HCT116 (cell line): Measurements from ENCODE around the gene FAM168A. TPM values are rescaled to one million over a fixed set of nuclear protein-coding genes. Genes with fewer than 3 reads are reported as not detected.

ENCODE experiments used
- ATAC-seq: fragments of 200-7000 bp; cut with Tn5 transposase; 2 replicates; pipeline ENCODE4 v1.9.1; 2020; ENCODE audit warnings: mild to moderate bottlenecking, moderate library complexity
- BruUV-seq: library from RNA; stranded (reverse); fragments of 400-500 nt; replicated peaks from 2 replicates; lab custom pipeline; 2021; lab: Mats Ljungman, UMichigan
- CTCF ChIA-PET: fragments of 300-600 bp; sonication (Branson Sonifier 250); formaldehyde crosslinking; loops from one replicate; lab custom pipeline; 2021; ENCODE audit warnings: antibody characterized with exemption; lab: Charles Lee
- POLR2A ChIA-PET: fragments of 300-600, 350-600 bp; sonication (Branson Sonifier 250); formaldehyde crosslinking; loops from one replicate; lab custom pipeline; 2021; ENCODE audit warnings: antibody characterized with exemption; lab: Charles Lee
- RAD21 ChIA-PET, 2 experiments: fragments of 300-600 bp; sonication (Branson Sonifier 250); formaldehyde crosslinking; loops; one replicate each; lab custom pipeline; 2023; ENCODE audit warnings: low total read pairs in 2 of 2; ENCODE audit not compliant: uncharacterized antibody in 2 of 2, unreplicated experiment in 2 of 2, low non-redundant PET in 1 of 2; lab: Charles Lee
- DNase-seq: peaks from one replicate; pipeline ENCODE4 v3.0.0-alpha.2; 2010; ENCODE audit warnings: low read depth, low spot score
- H2AFZ ChIP-seq: fragments of 200-600 bp; shearing (Covaris generic), sonication (generic); 2 replicates; pipeline ENCODE4 v1.6.1; 2017; ENCODE audit warnings: low read depth, mixed run types, mixed read lengths, antibody characterized with exemption, low read length; ENCODE audit not compliant: poor library complexity, severe bottlenecking
- H3K27ac ChIP-seq: 2 replicates; pipeline ENCODE4 v1.5.1; 2012; ENCODE audit warnings: low read depth, low read length
- H3K27me3 ChIP-seq: fragments of 200-600 bp; sonication (generic); 2 replicates; pipeline ENCODE4 v1.6.1; 2016; ENCODE audit warnings: mixed run types, low read length, mixed read lengths; ENCODE audit not compliant: insufficient read depth
- H3K36me3 ChIP-seq, 2 experiments: fragments of 200-500 bp in 1 of 2; fragments of 200-600 bp in 1 of 2; sonication (Bioruptor generic) in 1 of 2; sonication (generic) in 1 of 2; 2 replicates each; pipeline versions ENCODE4 v1.5.1 to v1.6.1; 2014 to 2016; ENCODE audit warnings: low read length in 2 of 2, inconsistent platforms in 1 of 2, mixed read lengths in 1 of 2, mixed run types in 1 of 2; ENCODE audit not compliant: insufficient read depth in 2 of 2, control insufficient read depth in 1 of 2
- H3K4me1 ChIP-seq, 2 experiments: fragments of 200-600 bp in 1 of 2; sonication (generic) in 1 of 2; 2 replicates each; pipeline versions ENCODE4 v1.5.1 to v1.6.1; 2012 to 2017; ENCODE audit warnings: low read length in 2 of 2, inconsistent platforms in 1 of 2, mild to moderate bottlenecking in 1 of 2, mixed read lengths in 1 of 2, mixed run types in 1 of 2, moderate library complexity in 1 of 2; ENCODE audit not compliant: insufficient read depth in 2 of 2, control insufficient read depth in 1 of 2
- H3K4me2 ChIP-seq: fragments of 200-600 bp; sonication (generic); 2 replicates; pipeline ENCODE4 v1.6.1; 2017; ENCODE audit warnings: mixed run types, low read length, mixed read lengths
- H3K4me3 ChIP-seq, 2 experiments: fragments of 200-600 bp in 1 of 2; sonication (generic) in 1 of 2; replicated peaks in 1 of 2; 2 replicates each; pipeline ENCODE4 v1.5.1; 2011 to 2016; ENCODE audit warnings: low read length in 2 of 2, control low read depth in 1 of 2, low read depth in 1 of 2, mild to moderate bottlenecking in 1 of 2, mixed read lengths in 1 of 2, mixed run types in 1 of 2
- H3K79me2 ChIP-seq: fragments of 200-600 bp; sonication (generic); 2 replicates; pipeline ENCODE4 v1.6.1; 2017; ENCODE audit warnings: mild to moderate bottlenecking, mixed run types, low read length, moderate library complexity, mixed read lengths; ENCODE audit not compliant: insufficient read depth
- H3K9ac ChIP-seq: fragments of 200-600 bp; sonication (generic); 2 replicates; pipeline ENCODE4 v1.6.1; 2016; ENCODE audit warnings: low read length, mixed read lengths
- H3K9me2 ChIP-seq: fragments of 200-600 bp; sonication (generic), shearing (Covaris generic); 2 replicates; pipeline ENCODE4 v1.6.1; 2017; ENCODE audit warnings: mixed run types, mild to moderate bottlenecking, moderate library complexity; ENCODE audit not compliant: insufficient read depth
- H3K9me3 ChIP-seq, 2 experiments: fragments of 200-500 bp in 1 of 2; fragments of 200-600 bp in 1 of 2; sonication (Bioruptor generic) in 1 of 2; sonication (generic) in 1 of 2; 2 replicates each; pipeline ENCODE4 v1.6.1; 2014 to 2017; ENCODE audit warnings: low read length in 2 of 2, mixed read lengths in 2 of 2, inconsistent platforms in 1 of 2, low read depth in 1 of 2, mild to moderate bottlenecking in 1 of 2, mixed run types in 1 of 2, moderate library complexity in 1 of 2; ENCODE audit not compliant: control insufficient read depth in 1 of 2, insufficient read depth in 1 of 2
- H4K20me1 ChIP-seq: fragments of 200-600 bp; sonication (generic), shearing (Covaris generic); 2 replicates; pipeline ENCODE4 v1.6.1; 2017; ENCODE audit warnings: mixed run types, mild to moderate bottlenecking, moderate library complexity; ENCODE audit not compliant: insufficient read depth
- ATF3 ChIP-seq: IDR thresholded peaks from 2 replicates; pipeline ENCODE4 v1.6.1; 2012
- CTCF ChIP-seq, 3 experiments: fragments of 200-600 bp in 1 of 3; sonication (generic) in 1 of 3; IDR thresholded peaks in 2 of 3; conservative IDR thresholded peaks in 1 of 3; 2 replicates each; pipeline ENCODE4 v1.5.1; 2012 to 2017; ENCODE audit warnings: low read depth in 2 of 3, low read length in 2 of 3, antibody characterized with exemption in 1 of 3, borderline replicate concordance in 1 of 3, control low read depth in 1 of 3, mild to moderate bottlenecking in 1 of 3, mixed read lengths in 1 of 3, mixed run types in 1 of 3, moderate library complexity in 1 of 3; ENCODE audit not compliant: insufficient read depth in 1 of 3
- EGR1 ChIP-seq: IDR thresholded peaks from 2 replicates; pipeline ENCODE4 v1.6.1; 2012; ENCODE audit warnings: low read depth
- ELF1 ChIP-seq: IDR thresholded peaks from 2 replicates; pipeline ENCODE4 v1.6.1; 2012; ENCODE audit warnings: low read depth, borderline replicate concordance
- EZH2phosphoT487 ChIP-seq: fragments of 200-600 bp; IDR thresholded peaks from 2 replicates; pipeline ENCODE4 v1.6.1; 2018; ENCODE audit warnings: antibody characterized with exemption, borderline replicate concordance
- FOSL1 ChIP-seq: IDR thresholded peaks from 2 replicates; pipeline ENCODE4 v1.6.1; 2012; ENCODE audit warnings: low read depth
- POLR2AphosphoS5 ChIP-seq: IDR thresholded peaks from 2 replicates; pipeline ENCODE4 v1.6.1; 2011; ENCODE audit warnings: mild to moderate bottlenecking, low read depth, low read length, moderate library complexity
- RAD21 ChIP-seq: IDR thresholded peaks from 2 replicates; pipeline ENCODE4 v1.6.1; 2012; ENCODE audit warnings: low read depth, mild to moderate bottlenecking
- SP1 ChIP-seq: IDR thresholded peaks from 2 replicates; pipeline ENCODE4 v1.6.1; 2012; ENCODE audit warnings: low read depth
- YY1 ChIP-seq: IDR thresholded peaks from 2 replicates; pipeline ENCODE4 v1.6.1; 2011; ENCODE audit warnings: low read length, low read depth, moderate library complexity, mild to moderate bottlenecking; ENCODE audit not compliant: insufficient replicate concordance; ENCODE audit errors: extremely low read depth
- ZBTB33 ChIP-seq: IDR thresholded peaks from 2 replicates; pipeline ENCODE4 v1.6.1; 2011; ENCODE audit warnings: mild to moderate bottlenecking, low read length, moderate library complexity; ENCODE audit not compliant: insufficient replicate concordance; ENCODE audit errors: extremely low read depth
- intact Hi-C: fragments of 100-400 bp; cut with micrococcal nuclease; formaldehyde crosslinking; loops from 2 replicates; pipeline ENCODE4 v1.10.0; 2022
- total RNA-seq: library from RNA; stranded (reverse); gene quantifications from one replicate; pipeline ENCODE4 v1.2.1, GENCODE V29; 2021; ENCODE audit not compliant: unreplicated experiment

Gene FAM168A
- total RNA-seq, 1 experiment from 2014 or later, result 31.5 TPM

GRCh38 chr11:73554671-73555320 lies 43.1 kb downstream of the FAM168A start:
- Histone ChIP-seq H3K4me1 (peaks cover 0 to 7% of the 10 kb centered on the region in 2 experiments; a peak in 2 of 4 replicates), H2AFZ (no peak overlapping the region), H3K27me3 (no peaks in the 10 kb centered on the region), H3K36me3 (no peaks in the 10 kb centered on the region), H3K27ac (no peak overlapping the region), H3K9ac (no peak overlapping the region), H3K9me2 (no peaks in the 10 kb centered on the region), H3K4me3 (no peak overlapping the region), H3K9me3 (no peaks in the 10 kb centered on the region), H3K4me2 (no peak overlapping the region; the same call in 1 of the 2 replicates), H4K20me1 (no peaks in the 10 kb centered on the region), H3K79me2 (peaks cover 14% of the 10 kb centered on the region)
- ChIA-PET CTCF (no interaction called here), POLR2A (no interaction called here), RAD21 (no interaction called here)
- TF ChIP-seq CTCF (IDR thresholded peaks at IDR 0.05 in 2 of 3, conservative IDR thresholded peaks at IDR 0.05 in 1 of 3; ENCODE audit: borderline replicate concordance in 1 of 3, insufficient read depth in 1 of 3, low read depth in 2 of 3, low read length in 2 of 3) (no peak), YY1 (no peak), EZH2phosphoT487 (no peak), FOSL1 (no peak), ZBTB33 (no peak), SP1 (no peak), POLR2AphosphoS5 (no peak), ATF3 (no peak), ELF1 (no peak), RAD21 (no peak), EGR1 (no peak)
- no peak for DNase-seq
- BruUV-seq, result no TSS peak
- no peak for ATAC-seq
- intact Hi-C loops, result no loop called here
